ENCODE data around the gene DGKQ.

- TF ChIP-seq CTCF (IDR thresholded peaks at IDR 0.05) (no peak), POLR2A (IDR thresholded peaks at IDR 0.05) (no peak)
Measured at GRCh38 chr4:967113-968104, 6.0 kb downstream of the DGKQ start.
